ENCODE measurements around the gene PRRT2. TPM values are rescaled to one million over a fixed set of nuclear protein-coding genes. Genes with fewer than 3 reads are reported as not detected.

The PRRT2 gene
- total RNA-seq, 2 experiments from 2014 or later, result 0.64 to 0.93 TPM

DNA sequence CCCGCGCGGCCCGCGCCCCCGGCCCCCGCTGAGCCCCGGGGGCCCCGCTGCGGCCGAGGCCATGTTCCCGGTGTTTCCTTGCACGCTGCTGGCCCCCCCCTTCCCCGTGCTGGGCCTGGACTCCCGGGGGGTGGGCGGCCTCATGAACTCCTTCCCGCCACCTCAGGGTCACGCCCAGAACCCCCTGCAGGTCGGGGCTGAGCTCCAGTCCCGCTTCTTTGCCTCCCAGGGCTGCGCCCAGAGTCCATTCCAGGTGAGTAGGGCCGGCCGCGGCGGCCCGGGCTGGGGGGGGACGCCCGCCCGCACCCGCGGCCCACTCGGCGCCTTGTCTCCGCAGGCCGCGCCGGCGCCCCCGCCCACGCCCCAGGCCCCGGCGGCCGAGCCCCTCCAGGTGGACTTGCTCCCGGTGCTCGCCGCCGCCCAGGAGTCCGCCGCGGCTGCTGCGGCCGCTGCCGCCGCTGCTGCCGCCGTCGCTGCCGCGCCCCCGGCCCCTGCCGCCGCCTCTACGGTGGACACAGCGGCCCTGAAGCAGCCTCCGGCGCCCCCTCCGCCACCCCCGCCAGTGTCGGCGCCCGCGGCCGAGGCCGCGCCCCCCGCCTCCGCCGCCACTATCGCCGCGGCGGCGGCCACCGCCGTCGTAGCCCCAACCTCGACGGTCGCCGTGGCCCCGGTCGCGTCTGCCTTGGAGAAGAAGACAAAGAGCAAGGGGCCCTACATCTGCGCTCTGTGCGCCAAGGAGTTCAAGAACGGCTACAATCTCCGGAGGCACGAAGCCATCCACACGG is 5.2 kb upstream of the PRRT2 start:
- H3K9me3 Mint-ChIP-seq (ENCODE audit: low read depth), result no peaks in the 10 kb centered on the region
- peak overlapping the region; percentile 90 for H3K4me3 Mint-ChIP-seq
- ChIA-PET CTCF (interaction anchor here (1.0 to 3.5 kb wide), 7 partner anchors 10 to 166 kb away, joined by 3 to 50 read pairs (median 7); partner anchors contain the start of genes CDIPT, KIF22, PAGR1 and TAOK2), POLR2A (interaction anchor here (0.8 to 3.0 kb wide), 10 partner anchors 10 to 844 kb away, joined by 3 to 36 read pairs (median 5); partner anchors contain the start of genes ALDOA, MVP, PAGR1 and PRR14)
- DNase-seq, result peak; percentile 82
- ATAC-seq, result no peak
- peaks cover 48% of the 10 kb centered on the region for H3K4me1 Mint-ChIP-seq
- intact Hi-C loops (cut with DNase I, micrococcal nuclease), result loop anchor here (1.0 to 5.0 kb wide), 9 partner anchors 9 to 1595 kb away; partner anchors contain the start of genes FBRS (in 1 of the 2), FBXL19 (in 1 of the 2), PAGR1 (in 1 of the 2) and SBK1 (in 1 of the 2)
- peaks cover 55% of the 10 kb centered on the region for H3K36me3 Mint-ChIP-seq (ENCODE audit: low read depth)
- no peaks in the 10 kb centered on the region for H3K27me3 Mint-ChIP-seq
- peak overlapping the region; percentile 87 for H3K27ac Mint-ChIP-seq

DNA sequence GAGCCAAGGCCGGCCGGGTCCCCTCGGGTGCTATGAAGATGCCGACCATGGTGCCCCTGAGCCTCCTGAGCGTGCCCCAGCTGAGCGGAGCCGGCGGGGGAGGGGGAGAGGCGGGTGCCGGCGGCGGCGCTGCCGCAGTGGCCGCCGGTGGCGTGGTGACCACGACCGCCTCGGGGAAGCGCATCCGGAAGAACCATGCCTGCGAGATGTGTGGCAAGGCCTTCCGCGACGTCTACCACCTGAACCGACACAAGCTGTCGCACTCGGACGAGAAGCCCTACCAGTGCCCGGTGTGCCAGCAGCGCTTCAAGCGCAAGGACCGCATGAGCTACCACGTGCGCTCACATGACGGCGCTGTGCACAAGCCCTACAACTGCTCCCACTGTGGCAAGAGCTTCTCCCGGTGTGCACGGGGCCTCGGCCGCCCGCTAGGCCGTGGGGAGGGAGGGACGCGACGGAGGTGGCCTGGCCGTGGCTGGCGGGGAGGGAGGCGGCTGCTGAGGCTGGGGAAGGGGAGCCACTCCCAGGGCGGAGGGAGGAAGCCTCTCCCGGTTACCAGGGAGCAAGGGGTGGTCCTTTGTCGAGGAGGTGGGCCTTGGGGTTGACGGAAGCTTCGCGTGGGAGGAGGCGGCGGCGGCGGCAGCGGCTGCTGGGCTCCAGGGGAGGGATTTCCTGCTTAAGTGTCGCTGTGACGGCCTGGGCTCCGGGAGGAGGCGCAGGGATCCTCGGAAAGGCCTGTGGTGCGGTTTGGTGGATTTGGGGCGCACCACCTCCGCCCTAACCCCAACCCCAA is 4.4 kb upstream of the PRRT2 start:
- no peaks in the 10 kb centered on the region for H3K27me3 Mint-ChIP-seq
- ChIA-PET CTCF (interaction anchor here (0.9 to 3.5 kb wide), 13 partner anchors 9 to 166 kb away, joined by 3 to 50 read pairs (median 6); partner anchors contain the start of genes ASPHD1, CDIPT, KIF22 and PAGR1), POLR2A (interaction anchor here (0.6 to 3.0 kb wide), 12 partner anchors 9 to 843 kb away, joined by 3 to 36 read pairs (median 4); partner anchors contain the start of genes ALDOA, KIF22, MVP and PAGR1)
- intact Hi-C loops (cut with DNase I, micrococcal nuclease), result loop anchor here (1.0 to 5.0 kb wide), 10 partner anchors 9 to 1595 kb away; partner anchors contain the start of genes FBRS (in 1 of the 2), FBXL19 (in 1 of the 2), PAGR1 (in 1 of the 2) and SBK1 (in 1 of the 2)
- H3K4me1 Mint-ChIP-seq, result peaks cover 55% of the 10 kb centered on the region
- no peaks in the 10 kb centered on the region for H3K9me3 Mint-ChIP-seq (ENCODE audit: low read depth)
- peak overlapping the region; percentile 90 for H3K4me3 Mint-ChIP-seq
- peak overlapping the region; percentile 95 for H3K27ac Mint-ChIP-seq
- H3K36me3 Mint-ChIP-seq (ENCODE audit: low read depth), result peaks cover 50% of the 10 kb centered on the region
- DNase-seq (peak; percentile 94), ATAC-seq (peak; percentile 38)

DNA sequence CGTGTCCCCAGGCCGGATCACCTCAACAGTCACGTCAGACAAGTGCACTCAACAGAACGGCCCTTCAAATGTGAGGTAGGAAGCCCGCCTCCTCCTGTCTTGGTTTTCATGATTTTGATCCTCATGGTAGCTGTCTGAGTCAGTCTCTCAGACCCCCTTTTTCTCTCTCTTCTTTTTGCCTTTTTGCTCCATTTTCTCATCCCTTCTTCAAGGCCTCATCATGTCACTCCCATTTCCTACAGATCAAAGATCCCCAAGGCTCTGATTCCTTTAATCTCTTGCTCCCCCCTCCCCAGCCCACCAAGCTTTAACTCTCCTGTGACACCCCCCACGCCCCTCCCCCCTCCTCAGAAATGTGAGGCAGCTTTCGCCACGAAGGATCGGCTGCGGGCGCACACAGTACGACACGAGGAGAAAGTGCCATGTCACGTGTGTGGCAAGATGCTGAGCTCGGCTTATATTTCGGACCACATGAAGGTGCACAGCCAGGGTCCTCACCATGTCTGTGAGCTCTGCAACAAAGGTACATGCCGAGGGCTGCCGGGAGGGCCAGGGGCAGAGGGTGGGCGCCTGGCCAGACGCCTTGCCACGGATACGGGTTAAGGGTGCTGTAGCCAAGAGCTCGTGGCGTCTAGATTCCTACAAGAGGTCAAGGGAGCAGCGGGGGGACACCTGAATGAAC is 3.6 kb upstream of the PRRT2 start:
- Mint-ChIP-seq H3K4me3 (peak overlapping the region; percentile 90), H3K4me1 (peaks cover 56% of the 10 kb centered on the region), H3K9me3 (ENCODE audit: low read depth) (no peaks in the 10 kb centered on the region), H3K27me3 (no peaks in the 10 kb centered on the region), H3K36me3 (ENCODE audit: low read depth) (peaks cover 47% of the 10 kb centered on the region), H3K27ac (peak overlapping the region; percentile 95)
- ATAC-seq, result peak; percentile 8
- ChIA-PET POLR2A (interaction anchor here (0.6 to 3.0 kb wide), 10 partner anchors 8 to 257 kb away, joined by 4 to 36 read pairs (median 6); partner anchors contain the start of genes ALDOA, KIF22, MVP and PAGR1), CTCF (interaction anchor here (0.9 to 3.5 kb wide), 13 partner anchors 9 to 165 kb away, joined by 3 to 50 read pairs (median 6); partner anchors contain the start of genes ASPHD1, CDIPT, PAGR1 and TAOK2)
- intact Hi-C loops (cut with DNase I, micrococcal nuclease), result loop anchor here (2.0 to 5.0 kb wide), 5 partner anchors 108 to 1596 kb away; partner anchors contain the start of genes FBXL19 (in 1 of the 2), SBK1 (in 1 of the 2), TUFM (in 1 of the 2) and XPO6 (in 1 of the 2)
- peak; percentile 62 for DNase-seq

DNA sequence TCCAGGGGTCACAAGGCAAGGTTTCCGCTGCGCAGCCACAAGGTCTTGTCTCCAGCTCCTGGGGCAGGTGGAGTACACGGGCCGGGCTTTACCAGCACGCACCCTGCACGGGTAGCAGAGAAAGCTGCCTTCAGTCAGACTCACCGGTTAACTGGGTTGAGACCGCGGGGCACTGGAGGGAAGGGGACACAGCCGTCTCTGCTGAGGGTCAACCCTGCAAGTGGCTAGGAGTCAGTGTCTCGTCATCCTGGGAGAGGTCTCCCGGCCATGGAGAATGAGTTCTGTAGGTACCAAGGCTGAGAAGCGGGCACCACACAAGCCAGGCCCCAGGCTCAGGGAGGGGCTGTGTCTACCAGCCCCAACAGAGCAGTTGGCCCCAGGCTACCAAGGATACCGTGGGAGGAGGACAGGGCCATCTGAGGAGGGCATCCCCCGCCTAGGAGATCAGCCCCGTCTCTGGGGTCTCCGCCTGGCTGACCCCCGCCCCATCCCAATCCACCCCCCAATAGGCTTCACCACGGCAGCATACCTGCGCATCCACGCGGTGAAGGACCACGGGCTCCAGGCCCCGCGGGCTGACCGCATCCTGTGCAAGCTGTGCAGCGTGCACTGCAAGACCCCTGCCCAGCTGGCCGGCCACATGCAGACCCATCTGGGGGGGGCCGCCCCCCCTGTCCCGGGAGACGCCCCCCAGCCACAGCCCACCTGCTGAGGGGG is 2.8 kb upstream of the PRRT2 start:
- no peak for DNase-seq
- Mint-ChIP-seq H3K4me1 (peaks cover 53% of the 10 kb centered on the region), H3K27ac (peak overlapping the region; percentile 95), H3K9me3 (ENCODE audit: low read depth) (no peaks in the 10 kb centered on the region), H3K4me3 (peak overlapping the region; percentile 90), H3K27me3 (no peaks in the 10 kb centered on the region), H3K36me3 (ENCODE audit: low read depth) (peaks cover 46% of the 10 kb centered on the region)
- POLR2A ChIA-PET, result interaction anchor here (0.6 to 3.0 kb wide), 6 partner anchors 7 to 109 kb away, joined by 3 to 36 read pairs (median 7); partner anchors contain the start of genes MVP and PAGR1
- no peak for ATAC-seq
- intact Hi-C loops (cut with DNase I, micrococcal nuclease), result loop anchor here (2.0 to 5.0 kb wide), 5 partner anchors 108 to 1597 kb away; partner anchors contain the start of genes FBXL19 (in 1 of the 2), SBK1 (in 1 of the 2), TUFM (in 1 of the 2) and XPO6 (in 1 of the 2)
- CTCF ChIA-PET, result interaction anchor here (0.9 to 3.5 kb wide), 6 partner anchors 8 to 109 kb away, joined by 3 to 50 read pairs (median 4); partner anchors contain the start of genes ASPHD1 and PAGR1

DNA sequence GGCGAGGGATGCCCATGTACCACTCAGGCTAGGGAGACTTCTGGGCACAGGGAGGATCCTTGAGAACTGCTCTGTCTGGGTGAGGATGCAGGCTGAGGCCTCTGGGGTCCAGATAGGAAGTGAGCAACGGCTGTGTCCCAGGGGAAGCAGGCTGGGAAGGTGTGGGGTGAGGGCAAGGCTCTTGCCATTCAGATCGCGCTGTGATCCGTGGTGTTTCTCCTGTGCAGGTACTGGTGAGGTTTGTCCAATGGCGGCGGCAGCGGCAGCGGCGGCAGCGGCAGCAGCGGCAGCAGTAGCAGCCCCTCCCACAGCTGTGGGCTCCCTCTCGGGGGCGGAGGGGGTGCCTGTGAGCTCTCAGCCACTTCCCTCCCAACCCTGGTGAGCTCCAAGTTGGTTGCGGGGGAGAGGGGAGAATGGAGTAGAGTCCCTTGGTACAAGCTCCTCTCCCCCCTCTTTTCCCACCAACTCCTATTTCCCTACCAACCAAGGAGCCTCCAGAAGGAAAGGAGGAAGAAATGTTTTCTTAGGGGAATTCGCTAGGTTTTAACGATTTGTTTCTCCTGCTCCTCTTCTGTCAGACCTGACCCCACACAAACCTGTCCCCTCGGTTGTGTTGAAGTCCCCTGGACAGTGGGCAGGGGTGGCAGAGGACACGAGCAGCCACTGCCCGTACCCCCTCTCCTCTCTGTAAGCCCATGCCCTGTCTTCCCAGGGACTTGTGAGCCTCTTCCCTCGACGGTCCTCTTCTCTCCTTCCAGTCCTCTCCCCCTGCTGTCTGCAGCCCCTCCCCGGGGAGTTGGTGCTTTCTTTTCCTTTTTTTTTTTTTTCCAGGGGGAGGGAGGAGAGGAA is 1.9 kb upstream of the PRRT2 start:
- no peaks in the 10 kb centered on the region for H3K27me3 Mint-ChIP-seq
- peaks cover 54% of the 10 kb centered on the region for H3K4me1 Mint-ChIP-seq
- DNase-seq (peak; percentile 63), ATAC-seq (no peak)
- ChIA-PET CTCF (interaction anchor here (2.4 kb wide), 1 partner anchor 38 kb away, joined by 18 read pairs; no protein-coding TSS in a partner anchor), POLR2A (interaction anchor here (0.6 kb wide), 1 partner anchor 17 kb away, joined by 3 read pairs; no protein-coding TSS in a partner anchor)
- intact Hi-C loops (cut with DNase I, micrococcal nuclease), result loop anchor here (2.0 to 10.0 kb wide), 6 partner anchors 109 to 1598 kb away; partner anchors contain the start of genes FBXL19 (in 1 of the 2), HIRIP3 (in 1 of the 2), INO80E (in 1 of the 2) and SBK1 (in 1 of the 2)
- peak overlapping the region; percentile 75 for H3K27ac Mint-ChIP-seq
- peak overlapping the region; percentile 73 for H3K4me3 Mint-ChIP-seq
- peaks cover 39% of the 10 kb centered on the region for H3K36me3 Mint-ChIP-seq (ENCODE audit: low read depth)
- no peaks in the 10 kb centered on the region for H3K9me3 Mint-ChIP-seq (ENCODE audit: low read depth)

DNA sequence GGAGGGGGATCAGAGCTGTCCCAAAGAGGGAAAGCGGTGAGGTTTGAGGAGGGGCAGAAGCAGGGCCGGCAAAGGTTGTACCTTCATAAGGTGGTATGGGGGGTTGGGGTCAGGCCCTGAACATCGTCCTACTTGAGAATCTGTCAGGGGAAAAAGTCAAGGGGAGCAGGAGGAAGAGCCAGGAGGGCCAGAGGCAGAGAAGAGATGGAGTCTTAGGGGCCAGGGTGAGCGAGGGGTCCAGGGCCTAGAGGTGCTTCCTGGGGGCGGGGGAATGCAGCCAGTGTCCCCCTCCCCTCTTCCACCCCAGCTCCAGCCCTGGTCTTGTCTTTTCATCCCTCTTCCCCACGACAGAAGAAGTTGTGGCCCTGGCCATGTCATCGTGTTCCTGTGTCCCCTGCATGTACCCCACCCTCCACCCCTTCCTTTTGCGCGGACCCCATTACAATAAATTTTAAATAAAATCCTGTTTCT is 1.3 kb upstream of the PRRT2 start:
- POLR2A ChIA-PET, result interaction anchor here (0.6 kb wide), 1 partner anchor 37 kb away, joined by 10 read pairs; no protein-coding TSS in a partner anchor
- no peak for ATAC-seq
- Mint-ChIP-seq H3K9me3 (ENCODE audit: low read depth) (no peaks in the 10 kb centered on the region), H3K27ac (peak overlapping the region; percentile 75), H3K27me3 (no peaks in the 10 kb centered on the region), H3K36me3 (ENCODE audit: low read depth) (peaks cover 36% of the 10 kb centered on the region), H3K4me1 (peaks cover 57% of the 10 kb centered on the region), H3K4me3 (peak overlapping the region; percentile 73)
- intact Hi-C loops (cut with DNase I, micrococcal nuclease), result loop anchor here in 1 of 2 experiments (10.0 kb wide), 1 partner anchor 184 kb away; the partner anchor contains the start of genes HIRIP3 and INO80E
- CTCF ChIA-PET, result interaction anchor here (2.4 kb wide), 1 partner anchor 37 kb away, joined by 18 read pairs; no protein-coding TSS in a partner anchor
- DNase-seq, result no peak

DNA sequence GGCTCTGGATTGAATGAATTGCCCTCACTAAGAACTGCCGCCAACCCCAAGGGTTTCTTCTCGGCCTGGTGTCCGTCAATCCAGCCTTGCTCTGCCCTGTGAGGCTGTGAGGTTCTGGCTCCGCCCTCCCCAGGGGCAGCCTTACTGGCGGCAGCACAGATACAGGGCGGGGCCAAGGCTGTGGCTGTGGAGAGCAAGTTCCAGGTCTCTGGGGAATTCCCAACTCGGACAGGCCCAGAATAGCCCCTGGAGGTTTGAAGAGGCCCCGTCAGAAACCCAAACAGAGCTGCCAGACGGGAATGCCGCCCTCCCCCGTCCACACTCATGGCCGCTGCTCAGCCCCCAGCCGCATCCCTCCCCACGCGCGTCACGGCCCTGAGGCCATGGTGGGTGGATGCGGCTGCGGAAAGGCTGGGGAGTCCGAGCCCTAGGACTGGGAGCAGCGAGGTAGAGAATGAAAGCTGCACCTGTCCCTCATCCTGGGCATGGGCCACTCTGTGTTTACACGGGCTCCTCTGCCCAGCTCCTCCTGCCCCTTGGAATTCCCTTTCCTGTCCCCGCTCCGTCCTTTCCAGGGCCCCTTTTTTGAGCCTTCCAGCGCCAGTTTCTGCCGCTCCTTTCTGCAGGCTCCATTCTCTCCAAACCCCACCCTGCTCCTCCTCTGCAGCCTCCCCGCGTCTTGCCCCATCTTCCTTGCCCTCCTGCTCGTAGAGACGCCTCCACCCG is 660 bp upstream of the PRRT2 start:
- H3K4me3 Mint-ChIP-seq, result peak overlapping the region; percentile 73
- peak; percentile 90 for DNase-seq
- H3K27me3 Mint-ChIP-seq, result no peaks in the 10 kb centered on the region
- peak overlapping the region; percentile 75 for H3K27ac Mint-ChIP-seq
- ChIA-PET CTCF (interaction anchor here (0.9 to 2.4 kb wide), 2 partner anchors 9 to 37 kb away, joined by 4 to 18 read pairs; partner anchors contain the start of gene MVP), POLR2A (interaction anchor here (0.5 to 1.6 kb wide), 3 partner anchors 16 to 168 kb away, joined by 3 to 10 read pairs (median 5); no protein-coding TSS in a partner anchor)
- no peaks in the 10 kb centered on the region for H3K9me3 Mint-ChIP-seq (ENCODE audit: low read depth)
- intact Hi-C loops (cut with DNase I, micrococcal nuclease), result loop anchor here in 1 of 2 experiments (10.0 kb wide), 1 partner anchor 183 kb away; the partner anchor contains the start of genes HIRIP3 and INO80E
- peak; percentile 47 for ATAC-seq
- peaks cover 36% of the 10 kb centered on the region for H3K36me3 Mint-ChIP-seq (ENCODE audit: low read depth)
- peaks cover 58% of the 10 kb centered on the region for H3K4me1 Mint-ChIP-seq
